Muscle layer of colon (tissue), 2 donors: Measurements from ENCODE around the gene ITPRIPL2.

Experiments used
- H3K27ac ChIP-seq: one replicate; pipeline ENCODE4 v1.7.0; 2013; ENCODE audit warnings: low read depth, mild to moderate bottlenecking, low read length, moderate library complexity
- H3K27me3 ChIP-seq, 2 donors: one replicate each; pipeline ENCODE4 v1.7.0; 2013; ENCODE audit warnings: low read length in 2 of 2, mild to moderate bottlenecking in 2 of 2; ENCODE audit not compliant: insufficient read depth in 2 of 2, control insufficient read depth in 1 of 2
- H3K36me3 ChIP-seq: one replicate; pipeline ENCODE4 v1.7.0; 2013; ENCODE audit warnings: mild to moderate bottlenecking, low read length; ENCODE audit not compliant: insufficient read depth
- H3K4me1 ChIP-seq: one replicate; pipeline ENCODE4 v1.7.0; 2013; ENCODE audit warnings: mild to moderate bottlenecking, low read length; ENCODE audit not compliant: insufficient read depth
- H3K4me3 ChIP-seq, 2 donors: one replicate each; pipeline ENCODE4 v1.7.0; 2013; ENCODE audit warnings: low read length in 2 of 2, low read depth in 1 of 2, mild to moderate bottlenecking in 1 of 2, moderate library complexity in 1 of 2
- H3K9ac ChIP-seq: one replicate; pipeline ENCODE4 v1.7.0; 2013; ENCODE audit warnings: low read length
- H3K9me3 ChIP-seq: one replicate; pipeline ENCODE4 v1.7.0; 2013; ENCODE audit warnings: mild to moderate bottlenecking, low read length
- donor health status: abdominal sarcoma.
- donor health status: Adenocarcinoma of cecum.

The ITPRIPL2 gene

GRCh38 chr16:19114359-19115147 is 789 bp downstream of the ITPRIPL2 start:
- H3K4me3 ChIP-seq, result peak overlapping the region; percentile 60 to 78
- H3K9me3 ChIP-seq, result no peaks in the 10 kb centered on the region
- no peak overlapping the region for H3K9ac ChIP-seq
- peaks cover 13% of the 10 kb centered on the region for H3K36me3 ChIP-seq
- H3K4me1 ChIP-seq, result peaks cover 39% of the 10 kb centered on the region
- peak overlapping the region; percentile 89 for H3K27ac ChIP-seq
- H3K27me3 ChIP-seq, result no peaks in the 10 kb centered on the region

DNA sequence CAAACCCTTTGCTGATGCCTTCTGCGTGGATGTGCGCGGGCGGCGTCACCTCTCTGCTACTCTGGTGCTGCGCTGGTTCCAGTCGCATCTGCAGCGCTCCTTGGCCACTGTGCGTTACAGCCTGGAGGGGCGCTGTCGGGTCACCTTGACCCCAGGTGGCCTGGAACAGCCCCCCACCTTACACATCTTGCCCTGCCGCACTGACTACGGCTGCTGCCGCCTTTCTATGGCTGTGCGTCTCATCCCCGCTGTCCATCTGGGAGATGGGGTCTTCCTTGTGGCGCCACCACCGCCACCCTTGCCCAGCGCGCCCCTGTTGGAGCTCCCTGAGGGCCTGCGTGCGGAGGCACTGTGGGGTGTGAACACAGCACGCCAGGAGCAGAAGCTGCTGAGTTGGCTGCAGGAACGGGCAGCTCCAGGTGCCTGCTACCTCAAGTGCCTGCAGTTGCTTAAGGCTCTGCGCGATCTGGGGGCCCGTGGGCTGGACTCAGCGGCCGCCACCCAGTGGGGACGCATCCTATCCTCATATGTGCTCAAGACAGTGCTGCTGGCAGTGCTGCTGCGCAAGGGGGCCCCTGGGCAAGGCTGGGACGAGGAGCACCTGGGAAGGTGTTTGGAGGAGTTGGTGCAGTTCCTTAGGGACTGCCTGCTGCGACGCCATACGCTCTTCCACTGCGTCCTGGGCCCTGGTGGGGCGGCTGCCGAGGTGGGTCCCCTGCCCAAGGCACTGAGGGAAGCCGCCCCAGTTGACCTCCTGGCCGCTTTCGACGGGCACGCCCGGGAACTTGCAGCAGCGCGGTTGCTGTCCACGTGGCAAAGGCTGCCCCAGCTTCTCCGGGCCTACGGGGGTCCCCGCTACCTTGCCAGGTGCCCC is 1.6 kb downstream of the ITPRIPL2 start:
- no peaks in the 10 kb centered on the region for H3K9me3 ChIP-seq
- peak overlapping the region; percentile 89 for H3K27ac ChIP-seq
- no peaks in the 10 kb centered on the region for H3K27me3 ChIP-seq
- H3K9ac ChIP-seq, result no peak overlapping the region
- peak overlapping the region; percentile 60 to 78 for H3K4me3 ChIP-seq
- H3K36me3 ChIP-seq, result peaks cover 13% of the 10 kb centered on the region
- peaks cover 41% of the 10 kb centered on the region for H3K4me1 ChIP-seq

- Histone ChIP-seq H3K27me3 (no peaks in the 10 kb centered on the region), H3K9ac (no peak overlapping the region), H3K4me1 (peaks cover 50% of the 10 kb centered on the region), H3K4me3 (no peak overlapping the region), H3K9me3 (no peaks in the 10 kb centered on the region), H3K36me3 (peaks cover 19% of the 10 kb centered on the region), H3K27ac (no peak overlapping the region)
These were observed 3.1 kb downstream of the ITPRIPL2 start for GRCh38 chr16:19116711-19117449.

DNA sequence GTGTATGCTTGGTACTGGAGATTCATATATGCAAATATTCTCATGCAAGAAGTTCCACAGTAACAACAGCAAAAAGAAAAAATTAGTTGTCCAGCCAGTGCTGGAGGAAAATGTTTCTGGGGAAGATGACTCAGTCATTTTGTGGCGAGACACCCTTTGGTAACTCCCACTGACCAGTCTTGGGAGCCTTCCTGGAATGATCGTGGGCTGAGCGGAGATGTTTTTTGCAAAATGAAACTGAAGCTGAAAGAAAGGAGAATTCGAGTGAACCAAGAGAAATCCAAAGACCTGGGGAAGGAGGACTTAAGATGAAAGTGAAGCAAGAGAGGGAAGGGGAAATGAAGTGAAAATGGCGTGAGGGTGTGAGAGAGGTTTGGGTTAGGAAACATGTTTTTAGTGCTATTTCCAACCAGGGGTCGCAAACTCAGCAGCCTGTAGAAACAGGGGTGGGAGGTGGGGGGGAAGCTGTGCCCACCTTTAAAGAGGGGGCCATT is 5.2 kb downstream of the ITPRIPL2 start:
- peaks cover 51% of the 10 kb centered on the region for H3K4me1 ChIP-seq

GRCh38 chr16:19119564-19119963 is 5.8 kb downstream of the ITPRIPL2 start:
- peaks cover 51% of the 10 kb centered on the region for H3K4me1 ChIP-seq
- peak overlapping the region in 1 of 2 donors; percentile 56 for H3K4me3 ChIP-seq
- no peaks in the 10 kb centered on the region for H3K9me3 ChIP-seq
- peaks cover 19% of the 10 kb centered on the region for H3K36me3 ChIP-seq
- H3K9ac ChIP-seq, result no peak overlapping the region
- peak overlapping the region; percentile 48 for H3K27ac ChIP-seq
- H3K27me3 ChIP-seq, result no peaks in the 10 kb centered on the region

More for the DNA sequence above, 5.2 kb downstream of the ITPRIPL2 start:
- Histone ChIP-seq H3K27me3 (no peaks in the 10 kb centered on the region), H3K9ac (peak overlapping the region; percentile 31), H3K9me3 (no peaks in the 10 kb centered on the region), H3K4me3 (peak overlapping the region in 1 of 2 donors; percentile 56), H3K36me3 (peaks cover 19% of the 10 kb centered on the region), H3K27ac (peak overlapping the region; percentile 48)

- no peak overlapping the region for H3K4me3 ChIP-seq
- H3K9ac ChIP-seq, result no peak overlapping the region
- no peaks in the 10 kb centered on the region for H3K27me3 ChIP-seq
- no peaks in the 10 kb centered on the region for H3K9me3 ChIP-seq
- peaks cover 9% of the 10 kb centered on the region for H3K36me3 ChIP-seq
- no peak overlapping the region for H3K27ac ChIP-seq
- H3K4me1 ChIP-seq, result peaks cover 21% of the 10 kb centered on the region
These were observed 9.9 kb downstream of the ITPRIPL2 start for GRCh38 chr16:19123535-19124178.

GRCh38 chr16:19126300-19126699 is 12.5 kb downstream of the ITPRIPL2 start:
- no peak overlapping the region for H3K4me3 ChIP-seq
- H3K4me1 ChIP-seq, result peaks cover 22% of the 10 kb centered on the region
- no peak overlapping the region for H3K9ac ChIP-seq
- H3K27me3 ChIP-seq, result no peaks in the 10 kb centered on the region
- no peaks in the 10 kb centered on the region for H3K9me3 ChIP-seq
- no peak overlapping the region for H3K27ac ChIP-seq
- H3K36me3 ChIP-seq, result peaks cover 7% of the 10 kb centered on the region

DNA sequence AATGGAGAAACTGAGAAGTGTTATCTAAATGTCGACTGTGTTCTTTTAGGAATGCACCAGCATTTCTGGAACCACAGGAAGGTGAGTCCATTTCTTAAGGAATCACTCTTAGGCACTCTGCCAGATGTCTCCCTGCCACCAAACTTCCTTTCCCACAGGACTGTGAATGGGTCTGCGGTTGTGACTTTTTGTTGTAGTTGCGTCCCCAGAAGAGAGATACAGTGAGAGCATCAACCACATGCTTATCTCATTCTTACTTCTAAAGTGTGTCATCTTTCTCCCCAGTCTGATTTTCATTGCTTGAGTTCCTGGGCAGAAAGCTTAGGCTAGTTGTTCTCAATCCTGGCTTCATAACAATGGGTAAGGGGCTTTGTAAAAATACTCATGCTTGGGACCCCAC is 13.4 kb downstream of the ITPRIPL2 start:
- no peak overlapping the region for H3K4me3 ChIP-seq
- peaks cover 24% of the 10 kb centered on the region for H3K4me1 ChIP-seq
- no peak overlapping the region for H3K27ac ChIP-seq
- no peak overlapping the region for H3K9ac ChIP-seq
- H3K36me3 ChIP-seq, result peaks cover 4% of the 10 kb centered on the region
- H3K9me3 ChIP-seq, result no peaks in the 10 kb centered on the region
- no peaks in the 10 kb centered on the region for H3K27me3 ChIP-seq

- Histone ChIP-seq H3K9ac (no peak overlapping the region), H3K4me1 (peaks cover 25% of the 10 kb centered on the region), H3K9me3 (no peaks in the 10 kb centered on the region), H3K36me3 (peaks cover 4% of the 10 kb centered on the region), H3K27ac (no peak overlapping the region), H3K27me3 (no peaks in the 10 kb centered on the region), H3K4me3 (no peak overlapping the region)
These were observed 13.9 kb downstream of the ITPRIPL2 start for GRCh38 chr16:19127674-19128131.

DNA sequence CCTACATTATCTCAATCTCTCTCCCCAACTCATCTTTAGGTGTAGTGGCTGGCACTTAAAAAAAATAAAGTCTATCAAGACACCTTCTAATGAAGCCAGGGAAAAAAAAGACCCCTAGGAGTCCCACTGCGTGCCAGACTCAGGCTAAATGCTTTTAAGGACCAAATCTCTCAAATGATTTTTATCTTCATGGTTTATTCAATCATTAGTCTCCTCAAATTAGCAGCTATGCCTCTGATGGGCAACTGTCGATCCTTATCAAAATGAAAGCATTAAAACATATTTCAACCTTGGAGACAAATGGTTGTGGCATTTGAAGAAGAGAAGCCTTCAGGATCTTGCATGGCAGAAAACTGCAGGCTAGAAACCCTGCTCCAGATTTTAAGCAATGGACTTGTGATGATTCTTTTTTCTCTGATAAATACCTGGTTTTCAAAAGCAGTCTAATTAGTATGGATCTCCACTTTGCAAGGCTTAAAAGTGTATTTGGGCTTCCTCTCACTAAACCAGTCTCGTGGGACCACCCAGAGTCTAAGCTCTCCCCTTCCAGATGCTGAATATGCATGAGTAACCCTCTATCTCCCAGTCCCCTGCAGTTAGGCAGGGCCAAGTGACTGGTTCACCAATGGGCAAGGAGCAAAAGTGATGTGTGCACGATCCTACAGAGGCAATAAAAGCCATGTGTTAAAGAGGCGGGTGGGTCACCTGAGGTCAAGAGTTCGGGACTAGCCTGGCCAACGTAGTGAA is 14.9 kb downstream of the ITPRIPL2 start:
- Histone ChIP-seq H3K4me1 (peaks cover 25% of the 10 kb centered on the region), H3K27ac (no peak overlapping the region), H3K36me3 (peaks cover 4% of the 10 kb centered on the region), H3K9ac (no peak overlapping the region), H3K9me3 (no peaks in the 10 kb centered on the region), H3K27me3 (no peaks in the 10 kb centered on the region), H3K4me3 (no peak overlapping the region)
